Measurements from ENCODE around the gene DAPK1.

DAPK1 gene

DNA sequence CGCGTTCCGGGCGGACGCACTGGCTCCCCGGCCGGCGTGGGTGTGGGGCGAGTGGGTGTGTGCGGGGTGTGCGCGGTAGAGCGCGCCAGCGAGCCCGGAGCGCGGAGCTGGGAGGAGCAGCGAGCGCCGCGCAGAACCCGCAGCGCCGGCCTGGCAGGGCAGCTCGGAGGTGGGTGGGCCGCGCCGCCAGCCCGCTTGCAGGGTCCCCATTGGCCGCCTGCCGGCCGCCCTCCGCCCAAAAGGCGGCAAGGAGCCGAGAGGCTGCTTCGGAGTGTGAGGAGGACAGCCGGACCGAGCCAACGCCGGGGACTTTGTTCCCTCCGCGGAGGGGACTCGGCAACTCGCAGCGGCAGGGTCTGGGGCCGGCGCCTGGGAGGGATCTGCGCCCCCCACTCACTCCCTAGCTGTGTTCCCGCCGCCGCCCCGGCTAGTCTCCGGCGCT, at the start of gene DAPK1 (continued):
- peak; percentile 99 for TF ChIP-seq KLF10 (tag by site-specific recombination; IDR thresholded peaks at IDR 0.05)
- TF ChIP-seq, protein P1, sequence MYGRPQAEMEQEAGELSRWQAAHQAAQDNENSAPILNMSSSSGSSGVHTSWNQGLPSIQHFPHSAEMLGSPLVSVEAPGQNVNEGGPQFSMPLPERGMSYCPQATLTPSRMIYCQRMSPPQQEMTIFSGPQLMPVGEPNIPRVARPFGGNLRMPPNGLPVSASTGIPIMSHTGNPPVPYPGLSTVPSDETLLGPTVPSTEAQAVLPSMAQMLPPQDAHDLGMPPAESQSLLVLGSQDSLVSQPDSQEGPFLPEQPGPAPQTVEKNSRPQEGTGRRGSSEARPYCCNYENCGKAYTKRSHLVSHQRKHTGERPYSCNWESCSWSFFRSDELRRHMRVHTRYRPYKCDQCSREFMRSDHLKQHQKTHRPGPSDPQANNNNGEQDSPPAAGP (tag by site-specific recombination; IDR thresholded peaks at IDR 0.05) = no peak
- TF ChIP-seq ZSCAN23 (tag by site-specific recombination; IDR thresholded peaks at IDR 0.05) = no peak
- TF ChIP-seq ZXDB (tag by site-specific recombination; IDR thresholded peaks at IDR 0.05) = no peak
- TF ChIP-seq, protein P2, sequence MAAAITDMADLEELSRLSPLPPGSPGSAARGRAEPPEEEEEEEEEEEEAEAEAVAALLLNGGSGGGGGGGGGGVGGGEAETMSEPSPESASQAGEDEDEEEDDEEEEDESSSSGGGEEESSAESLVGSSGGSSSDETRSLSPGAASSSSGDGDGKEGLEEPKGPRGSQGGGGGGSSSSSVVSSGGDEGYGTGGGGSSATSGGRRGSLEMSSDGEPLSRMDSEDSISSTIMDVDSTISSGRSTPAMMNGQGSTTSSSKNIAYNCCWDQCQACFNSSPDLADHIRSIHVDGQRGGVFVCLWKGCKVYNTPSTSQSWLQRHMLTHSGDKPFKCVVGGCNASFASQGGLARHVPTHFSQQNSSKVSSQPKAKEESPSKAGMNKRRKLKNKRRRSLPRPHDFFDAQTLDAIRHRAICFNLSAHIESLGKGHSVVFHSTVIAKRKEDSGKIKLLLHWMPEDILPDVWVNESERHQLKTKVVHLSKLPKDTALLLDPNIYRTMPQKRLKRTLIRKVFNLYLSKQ (tag by site-specific recombination; IDR thresholded peaks at IDR 0.05; ENCODE audit: borderline replicate concordance) = no peak
- no peak for TF ChIP-seq ZFP41 (tag by site-specific recombination; IDR thresholded peaks at IDR 0.05; ENCODE audit: borderline replicate concordance)
- TF ChIP-seq ZBTB48 (tag by site-specific recombination; IDR thresholded peaks at IDR 0.05) = 0 out of 2 replicates have a peak, but pooled peaks have one; percentile 13
- peak; percentile 54 for TF ChIP-seq SP2 (tag by site-specific recombination; IDR thresholded peaks at IDR 0.05)
- 0 out of 2 replicates have a peak, but pooled peaks have one; percentile 22 for TF ChIP-seq SP3 (tag by site-specific recombination; IDR thresholded peaks at IDR 0.05)
- TF ChIP-seq ZNF354C (tag by site-specific recombination; IDR thresholded peaks at IDR 0.05; ENCODE audit: borderline replicate concordance, low read depth) = no peak
- no peak for TF ChIP-seq ZSCAN16 (tag by site-specific recombination; IDR thresholded peaks at IDR 0.05)
- TF ChIP-seq ZNF2 (tag by site-specific recombination; IDR thresholded peaks at IDR 0.05) = no peak
- TF ChIP-seq ZNF416 (tag by site-specific recombination; IDR thresholded peaks at IDR 0.05) = no peak
- TF ChIP-seq ZNF585B (tag by site-specific recombination; IDR thresholded peaks at IDR 0.05) = no peak
- 0 out of 2 replicates have a peak, but pooled peaks have one; percentile 0 for TF ChIP-seq ZNF146 (tag by site-specific recombination; IDR thresholded peaks at IDR 0.05)

DNA sequence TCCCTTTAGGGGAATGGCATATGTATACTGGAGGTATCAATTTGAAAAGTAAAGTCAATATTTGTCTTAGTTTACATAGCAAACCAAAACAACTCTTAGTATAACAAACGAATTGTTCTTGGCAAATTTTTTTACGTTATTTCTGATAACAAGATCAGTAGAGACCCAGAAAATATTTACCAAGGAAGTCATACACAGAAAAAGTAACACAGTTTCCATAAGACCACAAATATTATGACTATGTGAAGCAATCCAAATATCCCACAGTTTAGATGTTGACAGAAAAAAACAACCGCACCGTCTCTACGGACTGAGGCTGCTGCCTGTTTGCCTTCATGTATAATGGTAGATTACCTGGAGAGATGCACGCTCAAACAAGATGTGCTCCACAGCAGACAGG, 46.5 kb upstream of the DAPK1 start:
- H3K4me1 ChIP-seq (ENCODE audit: control insufficient read depth, insufficient read depth, low read length) = no peaks in the 10 kb centered on the region
- no peaks in the 10 kb centered on the region for H3K36me3 ChIP-seq (ENCODE audit: control insufficient read depth in 2 of 2, insufficient read depth in 1 of 2, low read length in 2 of 2)
- H3K9me3 ChIP-seq (ENCODE audit: control insufficient read depth, insufficient read depth, low read depth, low read length) = no peaks in the 10 kb centered on the region
- ChIA-PET POLR2A (no interaction called here), CTCF (interaction anchor here (0.6 kb wide), 1 partner anchor 260 kb away, joined by 3 read pairs; no protein-coding TSS in a partner anchor)
- H3K27ac ChIP-seq (ENCODE audit: extremely low read depth, low read depth, low read length) = no peak overlapping the region
- no peak overlapping the region for H3K4me3 ChIP-seq (ENCODE audit: low read depth, low read length)
- TF ChIP-seq ZNF585B (tag by site-specific recombination; IDR thresholded peaks at IDR 0.05) (no peak), ZNF621 (tag by site-specific recombination; IDR thresholded peaks at IDR 0.05) (no peak), ZNF76 (tag by site-specific recombination; IDR thresholded peaks at IDR 0.05; ENCODE audit: borderline replicate concordance, low read depth) (no peak), ZNF544 (tag by site-specific recombination; IDR thresholded peaks at IDR 0.05) (no peak), ZNF423 (tag by site-specific recombination; IDR thresholded peaks at IDR 0.05) (no peak), SP2 (tag by site-specific recombination; IDR thresholded peaks at IDR 0.05) (no peak), ZNF561 (tag by site-specific recombination; IDR thresholded peaks at IDR 0.05; ENCODE audit: borderline replicate concordance) (no peak), MYNN (tag by site-specific recombination; IDR thresholded peaks at IDR 0.05; ENCODE audit: borderline replicate concordance) (no peak)
- TF ChIP-seq, protein P3, sequence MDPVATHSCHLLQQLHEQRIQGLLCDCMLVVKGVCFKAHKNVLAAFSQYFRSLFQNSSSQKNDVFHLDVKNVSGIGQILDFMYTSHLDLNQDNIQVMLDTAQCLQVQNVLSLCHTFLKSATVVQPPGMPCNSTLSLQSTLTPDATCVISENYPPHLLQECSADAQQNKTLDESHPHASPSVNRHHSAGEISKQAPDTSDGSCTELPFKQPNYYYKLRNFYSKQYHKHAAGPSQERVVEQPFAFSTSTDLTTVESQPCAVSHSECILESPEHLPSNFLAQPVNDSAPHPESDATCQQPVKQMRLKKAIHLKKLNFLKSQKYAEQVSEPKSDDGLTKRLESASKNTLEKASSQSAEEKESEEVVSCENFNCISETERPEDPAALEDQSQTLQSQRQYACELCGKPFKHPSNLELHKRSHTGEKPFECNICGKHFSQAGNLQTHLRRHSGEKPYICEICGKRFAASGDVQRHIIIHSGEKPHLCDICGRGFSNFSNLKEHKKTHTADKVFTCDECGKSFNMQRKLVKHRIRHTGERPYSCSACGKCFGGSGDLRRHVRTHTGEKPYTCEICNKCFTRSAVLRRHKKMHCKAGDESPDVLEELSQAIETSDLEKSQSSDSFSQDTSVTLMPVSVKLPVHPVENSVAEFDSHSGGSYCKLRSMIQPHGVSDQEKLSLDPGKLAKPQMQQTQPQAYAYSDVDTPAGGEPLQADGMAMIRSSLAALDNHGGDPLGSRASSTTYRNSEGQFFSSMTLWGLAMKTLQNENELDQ (tag by site-specific recombination; IDR thresholded peaks at IDR 0.05; ENCODE audit: low read depth) = no peak
